GM21825 (cell line): Measurements from ENCODE around the gene LAMTOR4.
A peak's percentile ranks its signal among the peaks of the same experiment; 100 is the strongest.
"Not testable (repeated sequence)": the region's sequence is repeated elsewhere in the genome, so short reads cannot be mapped to it uniquely, and the experiment has no call there.

Source experiments
- ATAC-seq: cut with Tn5 transposase; IDR thresholded peaks from one replicate; pipeline ENCODE4 v1.9.1; 2021; ENCODE audit warnings: mild to moderate bottlenecking, moderate library complexity; ENCODE audit not compliant: unreplicated experiment

Gene LAMTOR4

GRCh38 chr7:100169147-100169850, 20.6 kb downstream of the LAMTOR4 start:
- ATAC-seq = no peak

GRCh38 chr7:100170101-100170897, 21.6 kb downstream of the LAMTOR4 start:
- ATAC-seq = no peak

GRCh38 chr7:100171087-100171681, 22.5 kb downstream of the LAMTOR4 start:
- no peak for ATAC-seq

- ATAC-seq = no peak
Measured at GRCh38 chr7:100171840-100172239, 23.1 kb downstream of the LAMTOR4 start.

GRCh38 chr7:100173806-100174495, 25.2 kb downstream of the LAMTOR4 start:
- ATAC-seq = no peak

- ATAC-seq = no peak
Measured at GRCh38 chr7:100174582-100174981, 25.9 kb downstream of the LAMTOR4 start.

- ATAC-seq = no peak
Measured at GRCh38 chr7:100175296-100175935, 26.7 kb downstream of the LAMTOR4 start.

GRCh38 chr7:100176096-100177044, 27.7 kb downstream of the LAMTOR4 start:
- no peak for ATAC-seq

GRCh38 chr7:100177045-100178001, 28.6 kb downstream of the LAMTOR4 start, which contains the start of the genes GPC2 and STAG3:
TSS of gene GPC2 (minus strand) at chr7:100177381. CDS start at chr7:100177199, 182 bp downstream.
TSS of gene STAG3 (plus strand) at chr7:100177918. CDS start at chr7:100180557, 2,639 bp downstream.
- peak; percentile 87 for ATAC-seq

- ATAC-seq = not testable (repeated sequence)
Measured at GRCh38 chr7:100180084-100180483, 31.4 kb downstream of the LAMTOR4 start.

GRCh38 chr7:100182616-100183015, 33.9 kb downstream of the LAMTOR4 start:
- not testable (repeated sequence) for ATAC-seq

- ATAC-seq = not testable (repeated sequence)
Measured at GRCh38 chr7:100183090-100183489, 34.4 kb downstream of the LAMTOR4 start.

GRCh38 chr7:100185726-100186125, 37.0 kb downstream of the LAMTOR4 start:
- no peak for ATAC-seq

GRCh38 chr7:100189061-100189460, 40.3 kb downstream of the LAMTOR4 start:
- ATAC-seq = no peak

GRCh38 chr7:100190048-100190711, 41.5 kb downstream of the LAMTOR4 start:
- ATAC-seq = no peak

- ATAC-seq = no peak
Measured at GRCh38 chr7:100191775-100192174, 43.1 kb downstream of the LAMTOR4 start.

GRCh38 chr7:100192281-100192862, 43.7 kb downstream of the LAMTOR4 start:
- peak; percentile 46 for ATAC-seq
